Inflammatory macrophage treated with lipopolysaccharide for 1 hour (primary cell): ENCODE data around the gene ATP9B.
"Not testable (repeated sequence)": the region's sequence is repeated elsewhere in the genome, so short reads cannot be mapped to it uniquely, and the experiment has no call there.

Experiments
- DNase-seq, 2 donors: peaks; one replicate each; pipeline ENCODE4 v3.0.0-alpha.2; 2020 to 2022

Gene ATP9B

DNA sequence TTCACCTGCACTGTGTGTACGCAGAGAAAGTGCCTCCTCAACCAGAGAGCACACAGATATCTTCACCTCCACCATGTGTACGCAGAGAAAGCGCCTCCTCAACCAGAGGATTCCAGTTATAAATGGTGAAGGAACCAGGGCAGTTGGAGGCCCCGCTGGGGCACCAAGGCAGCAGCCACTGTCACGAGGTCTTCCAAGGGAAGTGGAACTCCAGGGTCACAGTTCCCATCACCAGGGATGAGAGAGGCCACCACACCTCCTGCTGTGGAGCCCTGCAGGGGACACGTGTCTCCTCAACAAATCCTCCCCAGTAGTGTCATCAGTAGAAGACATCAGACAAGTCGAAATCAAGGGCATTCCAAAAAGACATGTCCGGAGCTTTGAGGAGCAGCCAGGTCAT lies 298.3 kb downstream of the ATP9B start:
- DNase-seq, result no peak

- no peak for DNase-seq
These were observed 298.8 kb downstream of the ATP9B start for GRCh38 chr18:79367989-79368388.

GRCh38 chr18:79368681-79369080 lies 299.5 kb downstream of the ATP9B start:
- DNase-seq, result no peak

DNA sequence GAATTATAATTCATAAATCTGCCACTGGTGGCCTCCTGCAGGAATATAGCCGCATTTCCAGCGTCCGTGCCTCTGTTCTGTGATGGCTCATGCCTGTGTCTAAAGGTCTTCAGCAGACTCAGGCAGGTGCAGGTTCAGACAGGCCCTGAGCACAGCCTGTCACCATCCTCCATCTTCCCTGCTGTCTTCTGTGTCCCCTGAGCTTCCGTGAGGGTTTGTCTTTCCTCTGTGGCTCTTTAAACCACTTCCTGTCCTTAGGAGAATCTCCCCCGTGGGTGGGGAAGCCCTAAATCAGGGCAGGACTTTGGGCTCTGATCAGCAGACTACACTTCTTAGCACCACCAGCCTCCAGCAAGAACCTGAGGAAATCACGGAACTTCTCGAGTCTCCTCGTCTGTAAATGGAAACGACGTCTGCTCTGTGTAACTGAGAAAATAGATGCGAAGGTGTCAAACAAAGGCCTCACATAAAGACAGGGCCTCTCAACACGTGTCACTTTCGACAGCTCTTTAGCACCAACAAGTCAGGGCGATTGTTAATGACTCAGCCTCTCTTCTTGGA lies 302.4 kb downstream of the ATP9B start:
- DNase-seq, result peak; percentile 17 to 60

GRCh38 chr18:79372461-79372860 lies 303.3 kb downstream of the ATP9B start:
- no peak for DNase-seq

GRCh38 chr18:79372991-79373390 lies 303.8 kb downstream of the ATP9B start:
- DNase-seq, result no peak

DNA sequence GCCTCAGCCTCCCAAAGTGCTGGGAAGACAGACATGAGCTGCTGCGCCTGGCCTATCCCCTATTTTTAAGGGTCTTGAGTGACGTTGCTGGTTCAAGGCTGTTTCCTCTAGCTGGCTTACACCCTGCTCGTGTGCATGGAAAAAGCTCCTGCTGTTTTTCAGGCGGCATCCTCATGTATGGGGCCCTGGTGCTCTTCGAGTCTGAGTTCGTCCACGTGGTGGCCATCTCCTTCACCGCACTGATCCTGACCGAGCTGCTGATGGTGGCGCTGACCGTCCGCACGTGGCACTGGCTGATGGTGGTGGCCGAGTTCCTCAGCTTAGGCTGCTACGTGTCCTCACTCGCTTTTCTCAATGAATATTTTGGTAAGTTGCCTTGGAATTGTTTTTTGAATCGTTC lies 304.5 kb downstream of the ATP9B start:
- DNase-seq, result no peak

DNA sequence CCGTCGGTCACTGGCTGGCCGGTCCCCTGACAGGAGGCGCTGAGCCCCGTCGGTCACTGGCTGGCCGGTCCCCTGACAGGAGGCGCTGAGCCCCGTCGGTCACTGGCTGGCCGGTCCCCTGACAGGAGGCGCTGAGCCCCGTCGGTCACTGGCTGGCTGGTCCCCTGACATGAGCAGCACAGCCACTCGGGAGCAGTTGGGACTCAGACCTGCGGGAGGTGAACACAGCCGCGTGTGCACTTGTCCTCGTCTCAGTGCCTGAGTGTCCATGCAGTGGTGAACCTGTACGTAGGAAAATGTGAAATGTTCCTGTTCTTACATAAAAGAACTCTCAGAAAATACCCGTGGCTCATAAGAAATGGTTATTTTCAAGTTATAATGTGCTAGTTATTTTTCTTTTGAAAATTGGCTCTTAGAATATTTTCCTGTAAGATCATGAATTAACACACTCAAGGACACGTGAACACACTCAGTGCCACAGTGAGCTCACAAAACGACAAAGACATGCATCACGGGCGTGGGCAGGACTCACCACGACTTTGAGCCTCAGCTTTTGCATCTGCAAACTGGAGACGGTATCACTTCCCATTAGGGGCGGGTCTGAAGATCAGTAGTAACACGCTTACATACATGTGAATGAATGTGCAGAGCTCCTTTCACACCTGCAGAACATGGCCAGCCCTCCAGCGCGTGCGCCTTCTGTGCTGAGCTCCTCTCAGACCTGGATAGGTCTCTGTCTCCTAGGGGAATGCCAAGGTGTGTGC lies 305.4 kb downstream of the ATP9B start:
- DNase-seq, result no peak

- no peak for DNase-seq
These were observed 306.4 kb downstream of the ATP9B start for GRCh38 chr18:79375441-79376154.

DNA sequence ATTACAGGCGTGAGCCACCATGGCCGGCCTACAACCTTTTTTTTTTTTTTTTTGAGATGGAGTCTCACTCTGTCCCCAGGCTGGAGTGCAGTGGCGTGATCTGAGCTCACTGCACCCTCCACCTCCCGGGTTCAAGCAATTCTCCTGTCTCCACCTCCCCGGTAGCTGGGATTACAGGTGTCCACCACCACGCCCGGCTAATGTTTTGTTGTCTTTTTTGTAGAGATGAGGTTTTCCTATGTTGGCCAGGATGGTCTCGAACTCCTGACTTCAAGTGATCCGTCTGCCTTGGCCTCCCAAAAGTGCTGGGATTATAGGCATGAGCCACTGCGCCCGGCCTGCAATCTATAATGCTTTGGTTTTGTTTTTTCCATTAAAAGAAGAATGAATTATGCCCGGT lies 307.5 kb downstream of the ATP9B start:
- DNase-seq, result not testable (repeated sequence)

DNA sequence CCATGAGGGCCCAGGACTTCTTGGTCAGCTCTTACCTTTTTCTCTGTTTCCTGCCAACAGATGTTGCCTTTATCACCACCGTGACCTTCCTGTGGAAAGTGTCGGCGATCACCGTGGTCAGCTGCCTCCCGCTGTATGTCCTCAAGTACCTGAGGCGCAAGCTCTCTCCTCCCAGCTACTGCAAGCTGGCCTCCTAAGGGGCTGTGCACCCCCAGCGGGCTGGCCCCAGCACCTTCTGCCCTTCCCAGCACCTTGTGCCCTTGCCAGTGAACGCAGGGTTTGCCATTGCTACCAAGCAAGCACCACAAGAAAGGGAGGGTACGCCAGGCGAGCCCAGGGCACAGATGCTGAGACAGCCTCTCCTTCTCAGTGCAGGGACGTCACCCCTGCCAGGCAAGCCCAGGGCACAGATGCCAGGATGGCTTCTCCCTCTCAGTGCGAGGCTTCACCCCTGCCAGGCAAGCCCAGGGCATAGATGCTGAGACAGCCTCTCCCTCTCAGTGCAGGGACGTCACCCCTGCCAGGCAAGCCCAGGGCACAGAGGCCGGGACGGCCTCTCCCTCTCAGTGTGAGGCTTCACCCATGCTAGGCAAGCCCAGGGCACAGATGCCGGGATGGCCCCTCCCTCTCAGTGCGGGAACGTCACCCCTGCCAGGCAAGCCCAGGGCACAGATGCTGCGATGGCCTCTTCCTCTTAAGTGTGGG lies 308.1 kb downstream of the ATP9B start:
- DNase-seq, result no peak

GRCh38 chr18:79378536-79379250 lies 309.5 kb downstream of the ATP9B start:
- DNase-seq, result peak; percentile 77 to 92

- DNase-seq, result no peak
These were observed 310.2 kb downstream of the ATP9B start for GRCh38 chr18:79379251-79379905.

DNA sequence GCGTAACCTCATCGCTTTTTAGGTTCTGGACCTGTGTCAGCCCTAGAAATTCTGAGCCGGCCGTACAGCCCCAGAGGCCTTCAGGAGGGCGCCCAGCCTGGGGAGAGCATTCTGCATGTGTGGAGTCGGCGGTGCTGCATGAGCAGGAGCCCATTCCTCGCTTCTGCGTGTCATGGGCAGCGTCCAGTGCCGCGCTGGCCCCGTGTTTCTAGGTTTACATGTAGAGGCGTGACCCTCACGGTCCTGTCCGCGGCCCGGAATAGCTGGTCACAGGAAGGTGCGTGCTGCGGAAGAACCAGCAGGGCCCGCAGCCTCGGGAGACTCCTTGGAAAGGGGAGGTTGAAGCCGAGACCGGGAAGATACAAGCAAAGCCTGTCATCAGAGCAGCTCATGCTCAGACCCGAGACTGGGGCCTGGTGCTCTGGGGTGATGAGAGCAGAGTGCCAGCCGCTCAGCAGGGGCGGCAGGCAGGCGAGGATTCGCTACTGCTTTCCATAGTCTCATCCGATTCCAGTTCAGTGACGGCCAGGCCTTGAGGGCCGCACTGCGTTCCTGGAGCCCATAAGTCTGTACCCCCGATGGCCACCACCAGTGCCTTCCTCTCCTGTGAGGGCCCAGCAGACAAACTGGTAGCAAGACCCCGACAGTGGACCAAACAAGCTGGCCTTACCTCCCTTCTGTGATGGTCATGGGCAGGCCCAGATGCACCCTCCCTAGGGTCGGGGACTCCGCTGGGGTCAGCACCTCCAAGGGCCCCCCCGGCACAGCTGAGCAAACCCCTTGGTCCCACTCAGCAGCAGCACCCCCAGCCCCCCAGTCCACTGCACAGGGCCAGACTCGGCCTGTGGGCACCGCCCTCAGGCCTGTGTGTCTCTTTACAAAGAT lies 311.0 kb downstream of the ATP9B start:
- no peak for DNase-seq

GRCh38 chr18:79380816-79381806 lies 311.9 kb downstream of the ATP9B start:
- peak in 1 of 2 donors; percentile 82 for DNase-seq

DNA sequence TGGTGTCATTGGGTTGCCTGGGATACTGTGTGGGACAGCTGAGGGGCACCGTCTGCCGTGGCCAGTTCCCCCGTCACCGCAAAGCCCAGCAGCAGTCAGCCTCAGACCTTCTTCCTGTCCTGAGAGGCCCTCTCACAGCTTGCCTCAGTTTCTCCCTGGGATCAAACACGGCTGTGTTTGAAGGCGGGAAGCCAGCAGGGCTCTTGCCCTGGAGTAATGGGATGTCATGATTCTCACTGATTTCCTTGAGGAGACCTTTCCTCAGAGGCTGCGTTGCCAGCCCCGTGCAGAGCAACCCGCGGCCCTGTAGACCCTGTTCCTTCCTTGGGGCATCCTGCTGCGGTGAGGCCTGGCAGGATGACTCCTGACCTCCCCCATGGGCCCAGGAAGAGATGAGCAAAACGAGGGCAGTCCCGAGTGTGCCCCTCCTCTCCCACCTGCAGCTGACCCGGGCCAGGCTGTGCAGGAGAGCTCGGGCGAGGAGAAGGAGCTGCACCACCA lies 312.7 kb downstream of the ATP9B start:
- no peak for DNase-seq

GRCh38 chr18:79382681-79383387 lies 313.6 kb downstream of the ATP9B start:
- DNase-seq, result no peak

DNA sequence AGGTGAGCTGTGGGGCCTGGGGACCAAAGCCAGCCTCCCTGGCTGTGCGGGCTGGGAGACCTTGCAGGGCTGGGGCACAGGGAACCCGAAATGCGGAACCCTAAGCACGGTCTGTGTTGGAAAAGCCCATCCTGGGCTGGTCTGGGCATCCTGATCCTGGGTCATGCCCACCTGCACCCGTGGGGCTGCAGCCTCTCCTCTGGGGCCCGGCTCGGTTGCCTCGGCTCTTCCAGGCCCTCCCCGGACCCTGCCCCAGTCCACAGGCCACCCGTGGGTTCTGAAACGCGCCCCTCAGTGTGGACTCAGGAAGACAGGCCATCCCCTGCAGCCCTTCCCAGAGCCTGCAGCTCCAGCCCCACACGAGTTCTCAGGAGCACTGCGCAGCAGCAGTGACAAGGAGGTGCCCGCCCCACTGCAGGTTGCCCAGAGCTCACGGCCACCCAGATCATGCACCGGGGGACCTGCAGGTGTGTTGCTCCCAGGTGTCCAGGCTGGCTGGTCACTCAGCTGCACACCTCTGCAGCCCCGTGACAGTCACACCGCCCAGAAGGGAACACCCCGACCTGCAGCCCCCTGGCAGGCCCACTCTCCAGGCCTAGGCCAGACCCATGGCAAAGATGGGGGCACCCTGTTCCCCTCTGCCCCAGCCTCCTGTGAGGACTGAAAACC lies 314.3 kb downstream of the ATP9B start:
- DNase-seq, result no peak
